Lower lobe of right lung (tissue), 2 donors: ENCODE results near the gene UNC13A. TPM values are rescaled to one million over a fixed set of nuclear protein-coding genes. Genes with fewer than 3 reads are reported as not detected.
A peak's percentile ranks its signal among the peaks of the same experiment; 100 is the strongest.

Source experiments
- ATAC-seq, 2 donors: fragments of 200-7000 bp; cut with Tn5 transposase; one replicate each; pipeline ENCODE4 v1.9.1; 2020 to 2022; ENCODE audit warnings: mild to moderate bottlenecking in 2 of 2, moderate library complexity in 2 of 2
- DNase-seq: peaks from one replicate; pipeline ENCODE4 v3.0.0-alpha.2; 2020
- H3K27ac ChIP-seq: fragments of 200-600 bp; one replicate; pipeline ENCODE4 v1.8.0; 2022
- H3K27me3 ChIP-seq: fragments of 200-600 bp; one replicate; pipeline ENCODE4 v1.8.0; 2022; ENCODE audit warnings: low read depth
- H3K36me3 ChIP-seq: fragments of 200-600 bp; one replicate; pipeline ENCODE4 v1.8.0; 2022; ENCODE audit warnings: mild to moderate bottlenecking
- H3K4me1 ChIP-seq: fragments of 200-600 bp; one replicate; pipeline ENCODE4 v1.8.0; 2022
- H3K4me3 ChIP-seq: fragments of 200-600 bp; one replicate; pipeline ENCODE4 v1.8.0; 2022; ENCODE audit warnings: mild to moderate bottlenecking
- H3K9me3 ChIP-seq: fragments of 200-600 bp; one replicate; pipeline ENCODE4 v1.8.0; 2022
- intact Hi-C: fragments of 100-400 bp; cut with DNase I; formaldehyde crosslinking; loops from one replicate; pipeline ENCODE4 v1.11.0; 2022
- total RNA-seq: library from RNA; stranded (reverse); fragmentation: NEBNext Ultra II Directional; extraction: Animal tissue kit (Norgen Biotek cat#: 25700); gene quantifications from one replicate; pipeline ENCODE4 v1.2.1, GENCODE V29; 2021
- TF ChIP-seq, protein P1 (sequence below): fragments of 200-600 bp; IDR thresholded peaks from one replicate; pipeline ENCODE4 v1.8.0; 2022; ENCODE audit warnings: antibody characterized with exemption, mild to moderate bottlenecking
- donor health status: DM: no; HTN: yes; CAD: no; lungs with severe emphysema.

Gene UNC13A
- total RNA-seq, 1 donor from 2014 or later, result 0.21 TPM

DNA sequence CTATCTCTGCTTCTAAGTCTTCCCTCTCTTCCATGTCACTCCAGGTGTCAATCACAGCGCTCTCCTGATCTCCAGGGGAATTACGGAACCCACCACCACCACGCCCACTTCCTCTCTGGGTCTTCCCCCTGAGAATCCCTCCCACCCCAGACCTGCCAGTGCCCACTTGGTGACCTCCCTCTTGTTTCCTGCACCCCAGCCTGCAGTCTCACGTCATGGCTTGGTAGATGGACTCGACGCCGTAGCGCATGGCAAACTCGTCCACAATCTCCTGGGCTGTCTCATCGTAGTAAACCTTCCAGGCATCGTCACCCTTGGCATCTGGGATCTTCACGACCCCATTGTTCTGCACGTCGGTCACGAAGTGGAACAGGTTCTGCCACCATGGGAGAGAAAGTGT lies 47.0 kb downstream of the UNC13A start:
- Histone ChIP-seq H3K9me3 (no peaks in the 10 kb centered on the region), H3K4me1 (no peaks in the 10 kb centered on the region), H3K27me3 (peaks cover 7% of the 10 kb centered on the region), H3K36me3 (no peaks in the 10 kb centered on the region), H3K27ac (no peak overlapping the region), H3K4me3 (no peak overlapping the region)
- ATAC-seq (no peak), DNase-seq (peak; percentile 8)
- TF ChIP-seq, protein P1, sequence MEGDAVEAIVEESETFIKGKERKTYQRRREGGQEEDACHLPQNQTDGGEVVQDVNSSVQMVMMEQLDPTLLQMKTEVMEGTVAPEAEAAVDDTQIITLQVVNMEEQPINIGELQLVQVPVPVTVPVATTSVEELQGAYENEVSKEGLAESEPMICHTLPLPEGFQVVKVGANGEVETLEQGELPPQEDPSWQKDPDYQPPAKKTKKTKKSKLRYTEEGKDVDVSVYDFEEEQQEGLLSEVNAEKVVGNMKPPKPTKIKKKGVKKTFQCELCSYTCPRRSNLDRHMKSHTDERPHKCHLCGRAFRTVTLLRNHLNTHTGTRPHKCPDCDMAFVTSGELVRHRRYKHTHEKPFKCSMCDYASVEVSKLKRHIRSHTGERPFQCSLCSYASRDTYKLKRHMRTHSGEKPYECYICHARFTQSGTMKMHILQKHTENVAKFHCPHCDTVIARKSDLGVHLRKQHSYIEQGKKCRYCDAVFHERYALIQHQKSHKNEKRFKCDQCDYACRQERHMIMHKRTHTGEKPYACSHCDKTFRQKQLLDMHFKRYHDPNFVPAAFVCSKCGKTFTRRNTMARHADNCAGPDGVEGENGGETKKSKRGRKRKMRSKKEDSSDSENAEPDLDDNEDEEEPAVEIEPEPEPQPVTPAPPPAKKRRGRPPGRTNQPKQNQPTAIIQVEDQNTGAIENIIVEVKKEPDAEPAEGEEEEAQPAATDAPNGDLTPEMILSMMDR, result no peak
- intact Hi-C loops, result no loop called here

DNA sequence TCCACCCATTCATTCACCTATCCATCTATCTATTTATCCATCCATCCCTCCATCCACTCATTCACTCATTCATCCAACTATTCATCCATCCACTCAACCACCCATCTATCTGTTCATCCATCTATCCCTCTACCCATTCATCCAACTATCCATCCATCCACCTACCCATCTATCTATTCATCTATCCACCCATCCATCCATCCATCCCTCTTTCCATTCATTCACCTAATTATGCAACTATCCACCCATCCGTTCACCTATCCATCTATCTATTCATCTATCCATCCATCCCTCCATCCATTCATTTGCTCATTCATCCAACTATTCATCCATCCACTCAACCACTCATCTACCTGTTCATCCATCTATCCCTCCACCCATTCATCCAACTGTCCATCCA lies 54.5 kb downstream of the UNC13A start:
- ATAC-seq (no peak), DNase-seq (no peak)
- intact Hi-C loops, result no loop called here
- Histone ChIP-seq H3K27me3 (peaks cover 3% of the 10 kb centered on the region), H3K4me3 (no peak overlapping the region), H3K36me3 (no peaks in the 10 kb centered on the region), H3K9me3 (no peaks in the 10 kb centered on the region), H3K27ac (no peak overlapping the region), H3K4me1 (no peaks in the 10 kb centered on the region)
- TF ChIP-seq, protein P1, result no peak

DNA sequence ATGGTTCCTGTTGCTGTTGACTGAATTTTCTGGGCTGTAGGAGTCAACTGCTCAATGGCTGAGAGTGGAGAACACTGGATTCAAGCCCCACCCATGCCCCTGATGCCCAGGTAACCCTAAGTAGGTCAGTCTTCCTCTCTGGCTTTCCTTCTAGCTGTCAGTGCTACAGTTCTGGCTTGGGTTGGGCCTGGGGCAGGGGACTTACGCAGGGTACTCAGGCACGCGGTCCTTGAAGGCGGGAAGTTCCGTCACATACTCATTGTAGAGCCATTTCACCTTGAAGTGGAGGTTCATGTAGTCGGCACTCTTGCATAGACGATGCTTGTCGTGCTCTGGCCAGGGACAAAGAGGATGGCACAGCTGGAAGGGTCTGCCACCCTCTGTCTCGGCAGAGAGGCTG lies 55.6 kb downstream of the UNC13A start:
- TF ChIP-seq, protein P1, result no peak

DNA sequence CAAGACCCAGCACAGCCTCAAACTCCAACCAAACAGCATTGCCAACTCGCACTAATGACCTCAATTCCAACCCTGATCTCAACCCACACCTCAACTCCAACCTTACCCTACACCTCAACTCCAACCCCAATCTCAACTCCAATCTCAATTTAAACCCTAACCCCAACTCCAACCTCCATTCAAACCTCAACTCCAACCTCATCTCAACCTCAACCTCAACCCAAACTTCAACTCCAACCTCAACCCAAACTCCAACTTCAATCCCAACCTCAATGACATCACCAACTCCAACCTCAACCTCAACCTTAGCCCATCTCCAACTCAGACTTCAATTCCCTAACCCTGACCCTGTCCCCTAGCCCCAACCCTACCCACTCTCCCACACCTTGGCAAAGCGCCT lies 58.4 kb downstream of the UNC13A start:
- Histone ChIP-seq H3K4me1 (no peaks in the 10 kb centered on the region), H3K27me3 (no peaks in the 10 kb centered on the region), H3K4me3 (no peak overlapping the region), H3K27ac (no peak overlapping the region), H3K9me3 (no peaks in the 10 kb centered on the region), H3K36me3 (no peaks in the 10 kb centered on the region)
- no peak for ATAC-seq
- intact Hi-C loops, result no loop called here
- TF ChIP-seq, protein P1, result no peak
- peak; percentile 14 for DNase-seq

More for the DNA sequence above, 55.6 kb downstream of the UNC13A start:
- DNase-seq (peak; percentile 21), ATAC-seq (no peak)
- H3K4me1 ChIP-seq, result no peaks in the 10 kb centered on the region
- H3K27ac ChIP-seq, result no peak overlapping the region
- H3K27me3 ChIP-seq, result no peaks in the 10 kb centered on the region
- intact Hi-C loops, result no loop called here
- no peaks in the 10 kb centered on the region for H3K9me3 ChIP-seq
- no peak overlapping the region for H3K4me3 ChIP-seq
- no peaks in the 10 kb centered on the region for H3K36me3 ChIP-seq

GRCh38 chr19:17627921-17628320 lies 60.2 kb downstream of the UNC13A start:
- H3K4me1 ChIP-seq, result no peaks in the 10 kb centered on the region
- no peaks in the 10 kb centered on the region for H3K27me3 ChIP-seq
- no peak overlapping the region for H3K4me3 ChIP-seq
- DNase-seq, result peak; percentile 18
- intact Hi-C loops, result no loop called here
- TF ChIP-seq, protein P1, result no peak
- ATAC-seq, result no peak
- H3K9me3 ChIP-seq, result no peaks in the 10 kb centered on the region
- no peak overlapping the region for H3K27ac ChIP-seq
- H3K36me3 ChIP-seq, result no peaks in the 10 kb centered on the region

DNA sequence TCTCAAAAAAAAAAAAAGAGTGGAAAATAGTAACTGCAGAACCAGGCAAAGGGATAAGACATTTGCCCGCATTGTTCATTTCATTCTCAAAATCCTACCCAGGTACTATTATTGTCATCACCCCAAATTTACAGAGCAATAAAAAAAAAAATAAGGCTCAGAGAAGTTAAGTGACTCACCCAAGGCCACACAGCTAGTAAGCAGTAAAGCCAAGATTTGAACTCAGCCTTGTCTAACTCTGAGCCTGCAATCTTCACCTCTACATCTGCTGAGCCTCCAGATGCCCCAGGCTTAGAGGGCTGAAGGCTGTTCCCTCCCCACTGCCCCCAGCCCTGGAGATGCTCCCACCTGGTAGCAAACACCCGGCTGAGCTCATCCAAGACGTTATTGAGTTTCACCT lies 61.0 kb downstream of the UNC13A start:
- no peaks in the 10 kb centered on the region for H3K36me3 ChIP-seq
- intact Hi-C loops, result no loop called here
- no peaks in the 10 kb centered on the region for H3K27me3 ChIP-seq
- H3K4me3 ChIP-seq, result no peak overlapping the region
- H3K9me3 ChIP-seq, result peaks cover under 1% of the 10 kb centered on the region
- no peak for ATAC-seq
- no peaks in the 10 kb centered on the region for H3K4me1 ChIP-seq
- DNase-seq, result peak; percentile 5
- TF ChIP-seq, protein P1, result no peak
- H3K27ac ChIP-seq, result no peak overlapping the region
